Activated CD4-positive, alpha-beta T cell treated with anti-CD3 and anti-CD28 coated beads for 36 hours (primary cell): Measurements from ENCODE around the gene PXK. TPM values are rescaled to one million over a fixed set of nuclear protein-coding genes. Genes with fewer than 3 reads are reported as not detected.

Experiments
- ATAC-seq: fragments of 200-7000 bp; cut with Tn5 transposase; one replicate; pipeline ENCODE4 v1.10.0; 2021; ENCODE audit warnings: mild to moderate bottlenecking, moderate library complexity
- CTCF ChIA-PET: fragments of 350-600 bp; sonication (Branson Sonifier 250); formaldehyde crosslinking; loops from one replicate; lab custom pipeline; 2021; ENCODE audit warnings: antibody characterized with exemption; lab: Charles Lee
- POLR2A ChIA-PET: fragments of 350-600 bp; sonication (Branson Sonifier 250); formaldehyde crosslinking; loops from one replicate; lab custom pipeline; 2021; ENCODE audit warnings: antibody characterized with exemption, inconsistent platforms; lab: Charles Lee
- DNase-seq: peaks from one replicate; pipeline ENCODE4 v3.0.0-alpha.2; 2020
- H3K27ac Mint-ChIP-seq: one replicate; pipeline ENCODE4 v1.8.0; 2021; ENCODE audit warnings: mixed read lengths
- H3K27me3 Mint-ChIP-seq: one replicate; pipeline ENCODE4 v1.8.0; 2021; ENCODE audit warnings: mixed read lengths
- H3K36me3 Mint-ChIP-seq: one replicate; pipeline ENCODE4 v1.8.0; 2021; ENCODE audit warnings: low read depth, mixed read lengths
- H3K4me1 Mint-ChIP-seq: one replicate; pipeline ENCODE4 v1.8.0; 2021; ENCODE audit warnings: mixed read lengths
- H3K4me3 Mint-ChIP-seq: one replicate; pipeline ENCODE4 v1.8.0; 2021; ENCODE audit warnings: mild to moderate bottlenecking, moderate library complexity, mixed read lengths
- H3K9me3 Mint-ChIP-seq: one replicate; pipeline ENCODE4 v1.8.0; 2021; ENCODE audit warnings: low read depth, mixed read lengths
- intact Hi-C, 2 experiments: fragments of 100-400 bp; cut with DNase I in 1 of 2; cut with micrococcal nuclease in 1 of 2; formaldehyde crosslinking; loops; one replicate each; pipeline versions ENCODE4 v1.14.2 to v1.15.1; 2022 to 2024; cut with DNase I, micrococcal nuclease
- total RNA-seq, 2 experiments: library from RNA; stranded (reverse); gene quantifications; one replicate each; pipeline ENCODE4 v1.2.3, GENCODE V29; 2021

PXK gene
- total RNA-seq, 2 experiments from 2014 or later: 35.2 to 50.7 TPM

- ChIA-PET CTCF (interaction anchor here (1.3 to 2.6 kb wide), 2 partner anchors 110 to 114 kb away, joined by 3 to 12 read pairs; no protein-coding TSS in a partner anchor), POLR2A (no interaction called here)
- no peak overlapping the region for H3K27ac Mint-ChIP-seq
- H3K36me3 Mint-ChIP-seq: no peaks in the 10 kb centered on the region
- intact Hi-C loops: no loop called here
- DNase-seq (no peak), ATAC-seq (no peak)
- H3K4me1 Mint-ChIP-seq: no peaks in the 10 kb centered on the region
- H3K4me3 Mint-ChIP-seq: no peak overlapping the region
- H3K27me3 Mint-ChIP-seq: peaks cover 14% of the 10 kb centered on the region
- H3K9me3 Mint-ChIP-seq: peaks cover 3% of the 10 kb centered on the region
These were observed 34.5 kb upstream of the PXK start for GRCh38 chr3:58298190-58298589.

- ChIA-PET CTCF (interaction anchor here (0.7 to 2.6 kb wide), 3 partner anchors 82 to 115 kb away, joined by 3 to 12 read pairs (median 4); no protein-coding TSS in a partner anchor), POLR2A (no interaction called here)
- DNase-seq: no peak
- H3K4me3 Mint-ChIP-seq: no peak overlapping the region
- no peak overlapping the region for H3K27ac Mint-ChIP-seq
- H3K36me3 Mint-ChIP-seq: no peaks in the 10 kb centered on the region
- H3K27me3 Mint-ChIP-seq: peaks cover 14% of the 10 kb centered on the region
- ATAC-seq: no peak
- H3K4me1 Mint-ChIP-seq: no peaks in the 10 kb centered on the region
- intact Hi-C loops: no loop called here
- H3K9me3 Mint-ChIP-seq: peaks cover 3% of the 10 kb centered on the region
These were observed 33.6 kb upstream of the PXK start for GRCh38 chr3:58299075-58299474.

GRCh38 chr3:58299839-58300516 lies 32.7 kb upstream of the PXK start:
- no peak for ATAC-seq
- intact Hi-C loops: loop anchor here (1.0 kb wide), 1 partner anchor 113 kb away; no protein-coding TSS in a partner anchor
- H3K27me3 Mint-ChIP-seq: peaks cover 14% of the 10 kb centered on the region
- H3K27ac Mint-ChIP-seq: no peak overlapping the region
- H3K36me3 Mint-ChIP-seq: no peaks in the 10 kb centered on the region
- DNase-seq: no peak
- peaks cover 3% of the 10 kb centered on the region for H3K9me3 Mint-ChIP-seq
- ChIA-PET POLR2A (no interaction called here), CTCF (interaction anchor here (0.6 to 2.6 kb wide), 6 partner anchors 64 to 192 kb away, joined by 3 to 12 read pairs (median 4); partner anchors contain the start of gene KCTD6)
- no peak overlapping the region for H3K4me3 Mint-ChIP-seq
- H3K4me1 Mint-ChIP-seq: no peaks in the 10 kb centered on the region

- intact Hi-C loops: loop anchor here (1.0 to 5.0 kb wide), 23 partner anchors 18 to 1079 kb away; partner anchors contain the start of genes KCTD6 (in 2 of the 2), ABHD6 (in 1 of the 2), APPL1 (in 1 of the 2) and ARF4 (in 1 of the 2)
- peaks cover 26% of the 10 kb centered on the region for H3K36me3 Mint-ChIP-seq
- ATAC-seq: peak; percentile 90
- CTCF ChIA-PET: interaction anchor here (0.6 to 5.1 kb wide), 64 partner anchors 8 to 1008 kb away, joined by 3 to 72 read pairs (median 4); partner anchors contain the start of genes ABHD6, KCTD6, PDHB and PXK
- H3K27me3 Mint-ChIP-seq: peaks cover 2% of the 10 kb centered on the region
- H3K9me3 Mint-ChIP-seq: peaks cover 3% of the 10 kb centered on the region
- peak; percentile 99 for DNase-seq
- H3K4me1 Mint-ChIP-seq: peaks cover 30% of the 10 kb centered on the region
- H3K4me3 Mint-ChIP-seq: peak within 1 kb of the TSS; percentile 97
- POLR2A ChIA-PET: interaction anchor here (0.6 to 1.8 kb wide), 11 partner anchors 18 to 223 kb away, joined by 3 to 5 read pairs (median 4); partner anchors contain the start of gene KCTD6
- H3K27ac Mint-ChIP-seq: peak within 1 kb of the TSS; percentile 97
These were observed 26.6 kb upstream of the PXK start, which contains the start of the genes HTD2 and RPP14 for GRCh38 chr3:58305882-58306711. Gene HTD2, plus strand, starts transcription at chr3:58306520. Its CDS starts 11,094 bp downstream, at chr3:58317614. Gene RPP14, plus strand, starts transcription at chr3:58306245. Its CDS starts 4,085 bp downstream, at chr3:58310330.

GRCh38 chr3:58307639-58308215 lies 25.0 kb upstream of the PXK start:
- ChIA-PET POLR2A (no interaction called here), CTCF (interaction anchor here (0.6 to 5.1 kb wide), 29 partner anchors 9 to 324 kb away, joined by 3 to 72 read pairs (median 6); partner anchors contain the start of genes ABHD6, KCTD6 and PXK)
- Mint-ChIP-seq H3K27ac (peak overlapping the region; percentile 97), H3K4me3 (peak overlapping the region; percentile 97), H3K9me3 (no peaks in the 10 kb centered on the region), H3K27me3 (no peaks in the 10 kb centered on the region), H3K4me1 (peaks cover 30% of the 10 kb centered on the region), H3K36me3 (peaks cover 37% of the 10 kb centered on the region)
- intact Hi-C loops: loop anchor here (1.0 to 5.0 kb wide), 11 partner anchors 14 to 745 kb away; partner anchors contain the start of genes ARF4 (in 1 of the 2), CFAP20DC (in 1 of the 2) and PDHB (in 1 of the 2)
- DNase-seq: peak; percentile 63
- no peak for ATAC-seq

- peak overlapping the region; percentile 97 for H3K4me3 Mint-ChIP-seq
- intact Hi-C loops: loop anchor here (5.0 kb wide), 3 partner anchors 131 to 744 kb away; partner anchors contain the start of gene CFAP20DC (in 1 of the 2)
- H3K27ac Mint-ChIP-seq: peak overlapping the region; percentile 97
- no peaks in the 10 kb centered on the region for H3K9me3 Mint-ChIP-seq
- ATAC-seq (no peak), DNase-seq (no peak)
- CTCF ChIA-PET: interaction anchor here (1.3 to 5.1 kb wide), 7 partner anchors 13 to 155 kb away, joined by 3 to 72 read pairs (median 40); partner anchors contain the start of gene PXK
- H3K36me3 Mint-ChIP-seq: peaks cover 45% of the 10 kb centered on the region
- H3K4me1 Mint-ChIP-seq: peaks cover 30% of the 10 kb centered on the region
- POLR2A ChIA-PET: no interaction called here
- H3K27me3 Mint-ChIP-seq: no peaks in the 10 kb centered on the region
These were observed 24.0 kb upstream of the PXK start for GRCh38 chr3:58308728-58309127.

GRCh38 chr3:58317811-58318210 lies 14.9 kb upstream of the PXK start:
- Mint-ChIP-seq H3K27ac (no peak overlapping the region), H3K4me1 (peaks cover 7% of the 10 kb centered on the region), H3K27me3 (no peaks in the 10 kb centered on the region), H3K4me3 (no peak overlapping the region), H3K36me3 (peaks cover 33% of the 10 kb centered on the region), H3K9me3 (no peaks in the 10 kb centered on the region)
- ChIA-PET CTCF (interaction anchor here (2.5 to 9.5 kb wide), 2 partner anchors 10 to 97 kb away, joined by 6 to 72 read pairs; partner anchors contain the start of genes HTD2 and RPP14), POLR2A (no interaction called here)
- intact Hi-C loops: no loop called here
- ATAC-seq (no peak), DNase-seq (no peak)

- ChIA-PET CTCF (interaction anchor here (0.8 to 9.5 kb wide), 11 partner anchors 11 to 248 kb away, joined by 3 to 72 read pairs (median 3); partner anchors contain the start of genes HTD2 and RPP14), POLR2A (no interaction called here)
These were observed 10.9 kb upstream of the PXK start for GRCh38 chr3:58321791-58322190.

GRCh38 chr3:58322793-58323192 lies 9.9 kb upstream of the PXK start:
- no peak for DNase-seq
- Mint-ChIP-seq H3K4me3 (no peak overlapping the region), H3K9me3 (no peaks in the 10 kb centered on the region), H3K27me3 (no peaks in the 10 kb centered on the region), H3K36me3 (peaks cover 8% of the 10 kb centered on the region), H3K4me1 (peaks cover 40% of the 10 kb centered on the region), H3K27ac (peak overlapping the region; percentile 25)
- intact Hi-C loops: loop anchor here (5.0 kb wide), 3 partner anchors 210 to 730 kb away; partner anchors contain the start of gene CFAP20DC (in 1 of the 2)
- no peak for ATAC-seq
- POLR2A ChIA-PET: interaction anchor here (0.7 kb wide), 1 partner anchor 93 kb away, joined by 4 read pairs; no protein-coding TSS in a partner anchor
- CTCF ChIA-PET: interaction anchor here (0.6 to 9.5 kb wide), 5 partner anchors 12 to 1800 kb away, joined by 4 to 72 read pairs (median 5); partner anchors contain the start of genes HTD2 and RPP14

More at GRCh38 chr3:58321791-58322190, 10.9 kb upstream of the PXK start:
- peaks cover 40% of the 10 kb centered on the region for H3K4me1 Mint-ChIP-seq
- no peaks in the 10 kb centered on the region for H3K27me3 Mint-ChIP-seq
- no peak overlapping the region for H3K27ac Mint-ChIP-seq
- no peaks in the 10 kb centered on the region for H3K9me3 Mint-ChIP-seq
- DNase-seq (no peak), ATAC-seq (no peak)
- H3K4me3 Mint-ChIP-seq: no peak overlapping the region
- intact Hi-C loops: loop anchor here (1.0 to 5.0 kb wide), 7 partner anchors 14 to 731 kb away; partner anchors contain the start of gene CFAP20DC (in 1 of the 2)
- peaks cover 10% of the 10 kb centered on the region for H3K36me3 Mint-ChIP-seq
